GM23338 (cell line): ENCODE results near the gene ADAMTS7.

Experiments used
- EZH2 ChIP-seq: fragments of 200-600 bp; sonication (generic); IDR thresholded peaks from one replicate; pipeline ENCODE4 v1.8.0; 2017; ENCODE audit warnings: antibody characterized with exemption, mild to moderate bottlenecking, low read depth; ENCODE audit not compliant: unreplicated experiment
- EZH2phosphoT487 ChIP-seq: fragments of 200-600 bp; sonication (generic); IDR thresholded peaks from one replicate; pipeline ENCODE4 v1.8.1; 2018; ENCODE audit warnings: antibody characterized with exemption; ENCODE audit not compliant: unreplicated experiment
- POLR2AphosphoS5 ChIP-seq: IDR thresholded peaks from 2 replicates; pipeline ENCODE4 v1.6.1; 2016; ENCODE audit warnings: antibody characterized with exemption, low read depth
- TF ChIP-seq, protein P1 (sequence below), 2 experiments: fragments of 200-600 bp in 1 of 2; sonication (generic) in 1 of 2; conservative IDR thresholded peaks; 2 replicates each; pipeline versions ENCODE4 v1.5.1 to v1.6.1; 2016 to 2017; ENCODE audit warnings: antibody characterized with exemption in 2 of 2, low read depth in 2 of 2, mild to moderate bottlenecking in 2 of 2, moderate library complexity in 1 of 2

DNA sequence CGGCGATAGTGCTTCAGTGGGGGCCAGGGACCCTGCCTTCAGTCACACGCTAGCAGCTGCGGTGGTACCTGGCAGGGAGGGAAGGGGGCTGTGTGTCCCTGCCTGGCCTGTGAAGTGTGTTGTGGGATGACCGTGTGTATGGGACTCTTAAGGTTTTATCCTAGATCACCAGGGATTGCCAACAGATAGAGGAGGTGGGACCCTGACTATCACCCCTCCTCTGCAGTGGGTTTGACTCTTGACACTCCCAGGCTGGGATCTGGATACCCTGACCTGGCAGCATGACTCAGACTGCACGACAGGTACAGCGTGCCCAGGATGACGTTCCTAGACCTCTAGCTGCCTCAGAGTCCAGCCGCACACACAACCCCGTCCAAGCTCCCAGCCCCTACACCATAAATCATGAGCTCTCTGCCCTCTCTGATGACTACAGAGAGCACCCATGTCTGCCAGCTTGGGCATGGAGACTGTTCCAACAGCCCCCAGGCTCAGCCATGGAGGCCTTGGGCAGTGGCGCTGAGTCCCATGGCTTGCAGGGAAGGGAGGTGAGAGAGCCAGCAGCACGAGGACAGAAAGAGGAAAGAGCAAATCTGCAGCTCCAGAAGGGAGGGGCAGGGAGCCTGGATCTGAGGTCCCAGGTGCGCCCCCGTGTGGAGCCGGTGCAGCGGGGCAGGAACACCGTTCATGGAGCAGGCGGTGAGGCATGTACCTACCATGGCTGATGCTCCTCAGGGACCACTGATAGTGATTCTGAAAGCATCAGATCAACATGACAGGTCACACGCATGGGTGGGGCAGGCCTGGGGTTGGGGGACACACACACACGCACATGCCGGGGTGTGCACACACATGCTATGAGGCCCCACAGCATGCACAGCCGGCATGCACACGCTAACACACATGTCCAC, 71.0 kb downstream of the ADAMTS7 start:
- TF ChIP-seq, protein P1, sequence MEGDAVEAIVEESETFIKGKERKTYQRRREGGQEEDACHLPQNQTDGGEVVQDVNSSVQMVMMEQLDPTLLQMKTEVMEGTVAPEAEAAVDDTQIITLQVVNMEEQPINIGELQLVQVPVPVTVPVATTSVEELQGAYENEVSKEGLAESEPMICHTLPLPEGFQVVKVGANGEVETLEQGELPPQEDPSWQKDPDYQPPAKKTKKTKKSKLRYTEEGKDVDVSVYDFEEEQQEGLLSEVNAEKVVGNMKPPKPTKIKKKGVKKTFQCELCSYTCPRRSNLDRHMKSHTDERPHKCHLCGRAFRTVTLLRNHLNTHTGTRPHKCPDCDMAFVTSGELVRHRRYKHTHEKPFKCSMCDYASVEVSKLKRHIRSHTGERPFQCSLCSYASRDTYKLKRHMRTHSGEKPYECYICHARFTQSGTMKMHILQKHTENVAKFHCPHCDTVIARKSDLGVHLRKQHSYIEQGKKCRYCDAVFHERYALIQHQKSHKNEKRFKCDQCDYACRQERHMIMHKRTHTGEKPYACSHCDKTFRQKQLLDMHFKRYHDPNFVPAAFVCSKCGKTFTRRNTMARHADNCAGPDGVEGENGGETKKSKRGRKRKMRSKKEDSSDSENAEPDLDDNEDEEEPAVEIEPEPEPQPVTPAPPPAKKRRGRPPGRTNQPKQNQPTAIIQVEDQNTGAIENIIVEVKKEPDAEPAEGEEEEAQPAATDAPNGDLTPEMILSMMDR (conservative IDR thresholded peaks at IDR 0.05; ENCODE audit: low read depth in 2 of 2), result peak in 1 of 2 experiments; percentile 75; a peak in 2 of 4 replicates
- TF ChIP-seq EZH2, result no peak
- TF ChIP-seq POLR2AphosphoS5, result no peak
- TF ChIP-seq EZH2phosphoT487, result no peak
